MG63 (cell line): Measurements from ENCODE around the gene NETO1. TPM values are rescaled to one million over a fixed set of nuclear protein-coding genes. Genes with fewer than 3 reads are reported as not detected.
A peak's percentile ranks its signal among the peaks of the same experiment; 100 is the strongest.

Experiments
- DNase-seq: peaks from one replicate; pipeline ENCODE4 v3.0.0-alpha.2; 2020
- H3K27me3 ChIP-seq: fragments of 250-450 bp; sonication (Bioruptor Pico); 2 replicates; pipeline ENCODE4 v1.5.1; 2020; ENCODE audit warnings: mild to moderate bottlenecking, moderate library complexity
- H3K36me3 ChIP-seq: fragments of 250-450 bp; sonication (Bioruptor Pico); 2 replicates; pipeline ENCODE4 v1.5.1; 2020; ENCODE audit warnings: mild to moderate bottlenecking, moderate library complexity
- H3K4me3 ChIP-seq: fragments of 250-450 bp; sonication (Bioruptor Pico); 2 replicates; pipeline ENCODE4 v1.5.1; 2020; ENCODE audit warnings: mild to moderate bottlenecking, moderate library complexity
- H3K9me3 ChIP-seq: fragments of 250-450 bp; sonication (Bioruptor Pico); 2 replicates; pipeline ENCODE4 v1.5.1; 2020; ENCODE audit warnings: mild to moderate bottlenecking, moderate library complexity
- total RNA-seq: library from RNA; depleted of rRNA; stranded (reverse); fragments of >200 nt; shearing (Covaris generic); gene quantifications from 2 replicates; pipeline ENCODE4 v1.2.3, GENCODE V29; 2014; ENCODE audit warnings: low replicate concordance

The NETO1 gene
- total RNA-seq, 1 experiment from 2014 or later = not detected

DNA sequence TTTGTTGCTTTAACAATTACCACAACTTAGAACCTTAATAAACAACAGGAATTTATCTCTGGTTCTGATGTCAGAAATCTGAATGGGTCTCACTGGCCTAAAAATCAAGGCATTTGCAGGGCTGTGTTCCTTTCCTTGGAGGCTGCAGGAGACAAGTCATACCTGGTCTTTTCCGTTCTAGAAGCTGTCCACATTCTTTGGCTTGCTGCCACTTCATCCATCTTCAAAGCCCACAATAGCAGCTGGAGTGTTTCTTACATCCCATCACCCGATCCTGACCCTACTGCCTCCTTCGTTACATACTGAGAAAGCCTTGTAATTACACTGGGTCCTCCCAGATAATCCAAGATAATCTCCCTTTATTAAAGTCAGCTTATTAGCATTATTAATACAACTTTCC lies 18.1 kb downstream of the NETO1 start:
- Histone ChIP-seq H3K4me3 (no peak overlapping the region), H3K9me3 (no peaks in the 10 kb centered on the region), H3K27me3 (no peaks in the 10 kb centered on the region), H3K36me3 (no peaks in the 10 kb centered on the region)
- DNase-seq = no peak

DNA sequence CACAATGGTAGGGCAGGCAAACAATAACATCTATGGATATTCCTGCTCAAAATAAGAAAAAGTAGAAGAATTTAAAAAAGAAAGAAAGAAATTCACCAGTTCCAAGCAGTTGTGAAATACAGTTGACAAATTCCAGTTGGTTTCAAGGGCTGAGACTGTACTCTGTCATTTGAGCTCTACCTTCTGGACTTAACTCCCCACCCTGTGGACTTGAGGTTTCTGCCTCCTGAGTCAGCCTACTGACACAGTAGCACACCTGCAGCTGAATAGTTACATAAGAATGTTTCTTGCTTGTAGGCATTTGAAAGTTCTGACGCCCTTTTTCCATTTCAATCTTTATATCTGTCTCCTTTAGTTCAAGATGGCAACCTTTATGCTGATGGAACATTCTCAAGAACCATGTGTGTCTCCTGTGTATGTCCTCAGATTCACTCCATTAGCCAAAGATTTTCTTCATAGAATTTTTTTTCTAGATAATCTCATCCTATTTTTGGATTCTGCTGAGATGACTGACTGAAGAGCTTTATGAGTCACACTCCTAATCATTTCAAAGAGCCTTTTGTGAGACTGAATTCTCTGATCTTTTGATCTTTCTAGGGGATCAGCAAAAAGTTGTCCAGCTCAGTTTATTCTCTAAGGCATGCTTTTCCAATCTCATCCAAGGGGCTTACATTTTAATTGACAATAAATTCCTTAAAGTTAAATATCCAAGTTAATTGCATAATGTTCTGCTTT lies 19.1 kb downstream of the NETO1 start:
- H3K9me3 ChIP-seq = no peaks in the 10 kb centered on the region
- no peak overlapping the region for H3K4me3 ChIP-seq
- H3K27me3 ChIP-seq = no peaks in the 10 kb centered on the region
- no peaks in the 10 kb centered on the region for H3K36me3 ChIP-seq
- no peak for DNase-seq

- Histone ChIP-seq H3K27me3 (no peaks in the 10 kb centered on the region), H3K9me3 (no peaks in the 10 kb centered on the region), H3K36me3 (no peaks in the 10 kb centered on the region), H3K4me3 (no peak overlapping the region)
- no peak for DNase-seq
Measured at GRCh38 chr18:72847771-72848170, 20.0 kb downstream of the NETO1 start.

DNA sequence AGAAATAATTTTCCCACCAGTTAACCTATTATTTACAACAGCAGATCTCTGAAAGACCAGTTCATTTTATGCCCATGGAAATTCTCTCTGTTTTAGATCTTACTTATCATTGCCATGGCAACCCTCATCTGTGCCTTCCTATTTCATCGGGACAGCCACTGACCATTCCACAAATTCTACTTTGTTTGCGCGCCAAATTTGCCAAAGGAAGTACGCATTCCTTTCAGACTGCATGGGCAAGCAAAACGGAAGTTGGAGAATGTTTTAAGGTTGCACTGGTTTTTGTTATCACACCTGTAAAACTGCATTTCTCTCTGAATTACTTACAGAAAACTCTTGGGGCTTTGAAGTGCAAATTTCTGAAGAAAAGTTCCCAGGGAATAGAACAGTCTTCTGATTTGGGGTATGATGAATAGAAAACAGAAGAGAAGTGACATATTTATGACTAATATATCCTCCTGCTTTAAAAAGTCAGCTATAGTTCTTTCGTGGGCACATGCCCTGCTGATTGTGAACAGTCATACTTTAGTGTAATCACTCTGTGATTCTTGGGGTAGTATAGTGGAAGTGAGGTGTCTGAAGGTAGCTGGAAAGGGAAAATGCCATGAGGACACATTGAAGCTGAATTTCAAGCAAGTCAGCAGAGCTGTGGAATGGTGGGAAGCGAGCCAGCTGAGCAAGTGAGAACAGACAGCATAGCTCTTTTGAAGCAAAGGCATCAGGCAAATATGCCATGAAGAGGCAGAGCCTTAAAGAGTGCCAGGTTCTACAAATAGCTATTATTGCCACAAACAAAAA lies 20.9 kb downstream of the NETO1 start:
- no peaks in the 10 kb centered on the region for H3K9me3 ChIP-seq
- H3K4me3 ChIP-seq = no peak overlapping the region
- no peak for DNase-seq
- no peaks in the 10 kb centered on the region for H3K36me3 ChIP-seq
- no peaks in the 10 kb centered on the region for H3K27me3 ChIP-seq

- no peaks in the 10 kb centered on the region for H3K9me3 ChIP-seq
- no peaks in the 10 kb centered on the region for H3K36me3 ChIP-seq
- no peak for DNase-seq
- no peak overlapping the region for H3K4me3 ChIP-seq
- H3K27me3 ChIP-seq = no peaks in the 10 kb centered on the region; the same call in 1 of the 2 replicates
Measured at GRCh38 chr18:72843743-72844142, 24.0 kb downstream of the NETO1 start.

- Histone ChIP-seq H3K9me3 (no peaks in the 10 kb centered on the region), H3K27me3 (no peaks in the 10 kb centered on the region; the same call in 1 of the 2 replicates), H3K36me3 (no peaks in the 10 kb centered on the region), H3K4me3 (no peak overlapping the region)
- no peak for DNase-seq
Measured at GRCh38 chr18:72840109-72840508, 27.7 kb downstream of the NETO1 start.

- Histone ChIP-seq H3K9me3 (no peaks in the 10 kb centered on the region), H3K36me3 (no peaks in the 10 kb centered on the region), H3K27me3 (no peaks in the 10 kb centered on the region; the same call in 1 of the 2 replicates), H3K4me3 (no peak overlapping the region)
- no peak for DNase-seq
Measured at GRCh38 chr18:72834731-72835130, 33.1 kb downstream of the NETO1 start.

DNA sequence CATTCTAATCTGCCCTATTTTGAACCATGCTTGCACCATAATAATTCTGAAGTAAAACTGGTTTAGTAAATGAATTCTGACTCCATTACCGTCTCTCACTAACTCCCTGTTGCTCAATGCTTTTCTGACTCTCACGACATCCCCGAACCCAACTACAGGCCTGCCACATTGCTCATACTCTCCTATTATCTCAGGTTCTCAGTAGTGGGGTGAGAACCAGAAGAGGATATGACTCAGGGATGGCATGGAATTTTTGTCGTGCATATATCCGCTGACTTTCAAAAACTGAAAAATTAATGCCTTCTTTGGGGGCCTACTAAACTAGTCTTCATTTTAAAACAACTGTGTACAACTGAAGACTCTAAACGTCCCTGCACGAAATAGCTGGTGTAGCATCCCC lies 34.3 kb downstream of the NETO1 start:
- no peaks in the 10 kb centered on the region for H3K27me3 ChIP-seq
- no peak overlapping the region for H3K4me3 ChIP-seq
- no peaks in the 10 kb centered on the region for H3K36me3 ChIP-seq
- H3K9me3 ChIP-seq = no peaks in the 10 kb centered on the region
- no peak for DNase-seq

DNA sequence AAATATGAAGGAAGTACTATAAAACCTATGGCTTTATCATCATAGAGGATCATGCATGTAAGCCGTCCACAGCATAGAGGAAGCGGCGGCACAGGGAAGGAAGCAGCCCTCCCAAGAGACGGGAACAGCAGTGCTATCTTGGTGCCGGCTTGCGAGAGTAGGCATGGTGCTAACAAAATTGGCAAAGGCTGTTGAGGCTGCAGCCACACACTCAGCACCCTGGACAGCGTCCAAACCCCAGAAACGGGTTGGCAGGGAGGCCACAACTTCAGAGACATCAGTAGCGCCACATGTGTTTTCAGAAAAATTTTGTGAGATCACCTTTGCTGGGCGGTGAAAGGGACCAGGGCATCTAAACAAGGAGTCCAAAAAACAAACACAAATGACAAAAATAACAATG lies 37.7 kb downstream of the NETO1 start:
- H3K36me3 ChIP-seq = no peaks in the 10 kb centered on the region
- no peaks in the 10 kb centered on the region for H3K9me3 ChIP-seq
- H3K27me3 ChIP-seq = no peaks in the 10 kb centered on the region
- DNase-seq = peak; percentile 34
- H3K4me3 ChIP-seq = no peak overlapping the region

GRCh38 chr18:72828601-72829000 lies 39.2 kb downstream of the NETO1 start:
- Histone ChIP-seq H3K36me3 (no peaks in the 10 kb centered on the region), H3K27me3 (no peaks in the 10 kb centered on the region), H3K4me3 (no peak overlapping the region), H3K9me3 (no peaks in the 10 kb centered on the region)
- DNase-seq = no peak

GRCh38 chr18:72826736-72827135 lies 41.1 kb downstream of the NETO1 start:
- Histone ChIP-seq H3K27me3 (no peaks in the 10 kb centered on the region), H3K36me3 (no peaks in the 10 kb centered on the region), H3K9me3 (no peaks in the 10 kb centered on the region), H3K4me3 (no peak overlapping the region)
- DNase-seq = no peak

DNA sequence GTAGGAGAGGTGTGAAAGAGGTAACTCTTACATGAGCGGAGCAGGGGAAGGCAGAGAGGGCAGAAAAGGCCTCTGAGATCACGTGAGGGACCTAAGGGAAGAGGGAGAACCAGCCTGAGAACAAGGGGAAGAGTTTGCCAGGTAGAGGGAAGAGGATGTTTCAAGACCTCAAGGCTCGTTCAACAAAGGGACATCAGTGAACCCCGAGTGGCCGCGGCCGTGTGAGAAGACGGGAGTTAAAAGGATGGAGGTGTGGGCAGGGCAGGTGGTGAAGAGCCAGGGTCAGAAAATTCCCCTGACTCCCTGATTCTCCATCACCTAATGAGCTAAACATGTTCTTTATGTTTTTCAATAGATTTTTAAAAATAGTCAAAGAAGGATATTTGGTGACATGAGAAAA lies 44.4 kb downstream of the NETO1 start:
- H3K36me3 ChIP-seq = no peaks in the 10 kb centered on the region
- no peaks in the 10 kb centered on the region for H3K9me3 ChIP-seq
- no peaks in the 10 kb centered on the region for H3K27me3 ChIP-seq
- DNase-seq = no peak
- H3K4me3 ChIP-seq = no peak overlapping the region

GRCh38 chr18:72822202-72822601 lies 45.6 kb downstream of the NETO1 start:
- no peaks in the 10 kb centered on the region for H3K36me3 ChIP-seq
- H3K27me3 ChIP-seq = no peaks in the 10 kb centered on the region
- no peak for DNase-seq
- H3K9me3 ChIP-seq = no peaks in the 10 kb centered on the region
- H3K4me3 ChIP-seq = no peak overlapping the region

GRCh38 chr18:72820571-72820970 lies 47.2 kb downstream of the NETO1 start:
- no peaks in the 10 kb centered on the region for H3K36me3 ChIP-seq
- H3K27me3 ChIP-seq = no peaks in the 10 kb centered on the region
- H3K4me3 ChIP-seq = no peak overlapping the region
- DNase-seq = no peak
- no peaks in the 10 kb centered on the region for H3K9me3 ChIP-seq

- DNase-seq = no peak
- Histone ChIP-seq H3K4me3 (no peak overlapping the region), H3K27me3 (no peaks in the 10 kb centered on the region), H3K36me3 (no peaks in the 10 kb centered on the region), H3K9me3 (no peaks in the 10 kb centered on the region)
Measured at GRCh38 chr18:72819050-72819449, 48.7 kb downstream of the NETO1 start.

- no peak overlapping the region for H3K4me3 ChIP-seq
- H3K36me3 ChIP-seq = no peaks in the 10 kb centered on the region
- no peaks in the 10 kb centered on the region for H3K9me3 ChIP-seq
- DNase-seq = no peak
- H3K27me3 ChIP-seq = no peaks in the 10 kb centered on the region
Measured at GRCh38 chr18:72811047-72811446, 56.7 kb downstream of the NETO1 start.

GRCh38 chr18:72808680-72809079 lies 59.1 kb downstream of the NETO1 start:
- H3K27me3 ChIP-seq = no peaks in the 10 kb centered on the region
- no peaks in the 10 kb centered on the region for H3K9me3 ChIP-seq
- H3K4me3 ChIP-seq = no peak overlapping the region
- DNase-seq = no peak
- no peaks in the 10 kb centered on the region for H3K36me3 ChIP-seq

DNA sequence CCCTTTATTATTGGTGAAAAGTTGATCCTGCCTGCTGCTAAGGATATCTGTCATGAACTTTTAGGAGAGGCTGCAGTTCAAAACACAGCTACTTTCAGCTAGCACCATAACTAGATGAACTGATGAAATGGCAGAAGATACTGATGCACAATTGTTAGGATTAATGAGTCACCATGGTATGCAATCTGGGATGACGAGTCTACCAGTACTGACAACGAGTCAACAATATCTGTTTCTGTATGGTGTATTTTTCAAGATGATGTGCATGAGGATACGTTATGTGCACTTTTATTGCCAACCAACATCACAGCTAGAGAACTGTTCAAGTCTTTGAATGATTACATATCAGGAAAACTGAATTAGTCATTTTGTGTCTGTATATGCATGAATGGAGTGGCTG lies 68.7 kb downstream of the NETO1 start:
- H3K4me3 ChIP-seq = no peak overlapping the region
- H3K27me3 ChIP-seq = no peaks in the 10 kb centered on the region
- H3K9me3 ChIP-seq = no peaks in the 10 kb centered on the region
- no peak for DNase-seq
- no peaks in the 10 kb centered on the region for H3K36me3 ChIP-seq
